Measurements from ENCODE around the gene PAX6.

PAX6 gene

DNA sequence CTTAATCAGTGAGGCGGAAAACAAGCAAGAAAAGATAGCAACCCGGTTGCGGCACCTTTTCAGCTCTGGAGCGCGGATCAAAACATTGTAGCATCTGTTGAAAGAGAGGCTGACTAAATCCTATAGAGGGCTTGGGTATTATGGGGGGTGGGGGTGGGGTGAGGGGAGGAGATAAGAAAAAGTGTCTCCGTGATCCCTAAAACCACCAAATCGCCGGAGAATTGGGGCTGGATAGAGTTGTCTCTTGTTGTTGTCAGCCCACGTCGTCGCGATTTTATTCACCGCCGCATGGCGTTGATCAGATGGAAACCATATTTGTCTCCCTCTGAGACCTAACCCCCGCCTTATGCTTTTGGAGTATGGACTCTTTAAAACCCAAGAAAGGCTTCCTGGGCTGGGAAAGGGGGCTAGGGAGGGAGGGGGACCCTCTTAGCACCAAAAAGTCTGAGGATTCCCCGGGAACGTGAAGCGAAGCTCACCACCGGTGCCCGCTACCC is 13.0 kb downstream of the PAX6 start:
- peak; percentile 43 for DNase-seq (ENCODE audit: low spot score)

DNA sequence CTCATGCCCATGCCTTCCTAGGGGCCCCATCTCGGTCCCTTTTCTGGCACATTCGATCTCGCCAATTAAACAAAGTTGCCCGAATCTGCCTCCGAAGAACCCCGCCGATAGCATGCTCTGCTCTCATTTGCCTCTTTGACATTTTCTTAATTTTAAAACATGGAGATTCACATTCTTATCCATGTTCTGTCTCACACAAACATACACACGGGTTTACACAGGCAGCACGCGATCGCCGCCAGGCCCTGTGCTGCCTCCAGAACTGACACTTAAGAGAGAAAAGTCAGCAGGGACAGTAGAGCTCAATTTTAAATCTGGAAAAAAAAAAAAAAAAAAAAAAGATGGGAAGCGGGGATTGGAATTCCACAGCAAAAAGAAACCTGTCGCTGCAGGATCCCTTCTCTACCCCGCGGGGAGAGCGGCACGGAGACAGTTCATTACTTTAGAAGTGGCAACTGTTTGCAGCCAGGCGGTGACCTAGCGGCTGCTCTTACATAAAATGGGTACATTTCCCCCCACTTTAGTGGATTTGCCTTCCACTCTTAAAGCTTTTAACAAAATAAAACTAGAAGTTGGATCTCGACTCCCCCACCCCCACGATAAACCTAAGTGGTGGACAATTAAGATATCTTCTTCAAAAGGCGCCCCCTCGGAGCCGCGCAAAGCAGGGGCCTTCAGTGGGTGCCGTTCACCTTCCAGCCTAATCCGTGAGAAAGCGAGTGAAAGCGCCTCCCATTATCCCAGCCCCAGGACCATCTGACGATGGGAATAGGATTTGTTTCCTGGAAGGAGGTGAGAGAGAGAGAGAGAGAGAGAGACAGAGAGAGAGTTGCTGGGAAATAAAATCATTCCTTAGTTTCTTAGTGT is 13.7 kb downstream of the PAX6 start:
- DNase-seq (ENCODE audit: low spot score): peak; percentile 58

DNA sequence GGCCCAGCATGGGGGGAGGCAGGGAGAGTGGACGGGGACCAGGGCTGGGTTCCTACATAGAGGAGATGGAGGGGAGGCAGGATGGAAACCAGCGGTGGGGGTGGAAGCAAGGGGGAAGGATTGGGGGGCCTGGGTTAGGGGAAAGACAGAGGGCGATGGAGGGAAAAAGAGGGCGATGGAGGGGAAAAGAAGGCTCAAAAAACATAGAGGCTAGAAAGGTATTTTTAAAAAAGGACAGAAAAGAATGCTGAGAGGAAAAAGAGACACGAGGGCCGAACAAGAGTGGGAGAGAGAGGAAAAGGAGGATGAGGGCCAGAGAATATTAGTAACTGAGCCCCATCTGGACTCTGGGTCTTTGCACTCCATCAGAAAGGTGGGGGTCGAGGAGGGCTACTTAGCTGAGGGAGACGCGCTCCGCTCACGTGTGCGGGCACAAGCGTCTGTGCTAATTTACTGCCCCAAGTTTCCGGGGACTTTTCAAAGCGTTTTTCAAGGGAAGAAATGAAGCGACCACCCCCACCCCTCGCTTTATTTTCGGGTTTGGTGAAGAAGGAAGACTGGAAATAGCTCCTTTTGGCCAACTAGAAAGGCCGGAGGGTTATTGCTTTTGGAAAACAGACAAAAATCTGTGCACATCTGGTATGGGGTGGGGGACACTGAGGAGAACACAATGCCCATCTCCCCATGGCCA is 14.5 kb downstream of the PAX6 start:
- DNase-seq (ENCODE audit: low spot score): no peak

DNA sequence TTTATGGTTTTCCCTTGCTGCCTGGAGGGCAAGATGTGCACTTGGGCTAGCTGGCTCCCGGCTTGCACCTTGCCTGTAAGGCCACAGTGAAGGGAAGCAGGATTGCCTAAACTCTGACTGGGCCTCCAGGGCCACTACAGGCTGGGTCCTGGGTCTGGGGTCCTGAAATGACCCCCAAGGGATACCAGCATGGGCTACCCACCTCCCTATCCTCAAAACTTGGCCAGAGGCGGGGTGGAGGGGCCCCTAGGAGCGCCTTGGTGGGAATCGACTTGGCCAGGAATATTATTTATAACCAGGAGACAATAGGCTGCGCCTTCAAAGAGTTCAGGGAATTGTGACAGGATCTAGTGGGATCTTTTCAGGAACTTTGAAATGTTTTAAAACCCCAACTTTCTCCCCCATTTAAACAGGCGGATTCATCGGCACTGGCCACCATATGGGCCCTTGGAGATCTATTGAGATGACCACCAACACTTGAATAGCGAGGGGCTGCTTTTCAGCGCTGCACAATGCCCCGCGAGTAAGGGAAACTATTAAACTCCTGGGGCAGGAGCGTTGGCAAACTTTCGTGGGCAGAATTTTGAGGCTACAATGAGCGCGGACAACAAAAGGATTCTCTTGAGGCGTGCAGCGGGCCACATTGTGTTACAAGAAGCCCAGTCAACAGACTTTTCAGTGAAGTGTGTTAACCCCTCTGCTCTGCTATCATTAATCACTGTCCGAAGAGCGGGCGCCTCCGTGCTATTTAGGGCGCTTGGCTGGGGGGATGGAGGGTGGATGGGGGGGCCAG is 15.2 kb downstream of the PAX6 start:
- no peak for DNase-seq (ENCODE audit: low spot score)

DNA sequence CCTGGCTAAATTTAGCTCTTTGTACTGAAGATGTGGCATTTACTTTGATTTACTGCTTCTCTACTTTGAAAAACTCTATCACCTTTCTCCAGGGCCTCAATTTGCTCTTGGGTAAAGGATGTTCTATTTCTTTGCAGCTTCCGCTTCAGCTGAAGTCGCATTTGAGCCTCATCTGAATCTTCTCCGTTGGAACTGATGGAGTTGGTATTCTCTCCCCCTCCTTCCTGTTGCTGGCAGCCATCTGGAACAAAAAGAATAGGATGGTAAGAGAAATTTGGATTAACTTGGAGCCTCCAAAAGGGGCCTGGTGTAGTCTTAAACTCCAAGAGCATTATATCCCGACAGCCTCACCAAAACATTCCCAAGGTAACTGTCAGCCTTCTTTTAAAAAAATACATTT is 16.6 kb downstream of the PAX6 start:
- DNase-seq (ENCODE audit: low spot score): no peak

DNA sequence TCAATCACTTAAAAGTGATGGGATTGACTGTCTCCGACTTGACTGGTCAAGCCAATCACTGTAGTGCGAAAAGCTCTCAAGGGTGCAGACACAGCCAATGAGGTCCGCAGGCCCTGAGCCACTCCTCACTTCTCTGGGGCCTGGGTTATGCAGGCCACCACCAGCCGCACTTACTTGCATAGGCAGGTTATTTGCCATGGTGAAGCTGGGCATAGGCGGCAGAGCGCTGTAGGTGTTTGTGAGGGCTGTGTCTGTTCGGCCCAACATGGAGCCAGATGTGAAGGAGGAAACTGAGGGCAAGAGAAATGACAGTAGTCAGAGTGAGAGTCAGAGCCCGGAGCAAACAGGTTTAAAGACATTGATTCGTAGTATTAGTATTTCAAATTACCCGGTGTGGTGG is 17.9 kb downstream of the PAX6 start:
- no peak for DNase-seq (ENCODE audit: low spot score)

DNA sequence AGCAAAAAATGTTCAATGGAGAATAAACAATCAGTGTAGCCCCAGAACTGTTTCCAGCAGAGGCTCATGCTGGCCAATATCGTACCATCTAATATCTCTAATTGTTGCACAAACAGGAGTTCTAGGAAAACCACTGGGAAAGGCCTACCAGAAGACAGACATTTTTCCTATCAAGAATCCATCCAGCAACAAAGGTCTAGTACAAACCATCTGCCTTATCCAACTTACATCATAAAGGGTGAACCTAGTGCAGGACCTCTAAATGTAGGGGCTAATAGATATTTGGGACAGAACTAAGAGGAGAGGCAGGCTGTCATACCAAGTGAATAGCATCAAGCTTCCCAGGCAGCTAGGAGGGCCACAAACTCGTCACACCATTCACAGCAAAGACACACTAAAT is 18.7 kb downstream of the PAX6 start:
- DNase-seq (ENCODE audit: low spot score): no peak

DNA sequence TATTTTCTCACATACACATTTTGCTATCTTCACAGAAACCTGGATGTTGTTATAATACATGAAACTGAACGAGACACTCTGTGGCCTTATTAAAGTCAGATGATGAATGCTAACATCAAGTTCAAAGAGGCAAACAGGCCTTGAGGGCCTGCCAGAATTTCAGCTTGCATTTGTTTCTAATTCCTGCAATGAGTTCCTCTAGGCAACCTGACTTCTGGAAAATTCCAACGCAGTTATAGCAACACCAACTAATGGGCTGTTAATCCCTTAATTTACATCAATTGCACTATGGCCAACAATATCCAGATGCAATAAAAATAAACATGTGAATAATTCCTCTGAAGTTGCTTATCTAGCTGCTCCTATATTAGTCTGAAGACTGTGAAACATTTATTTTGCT is 19.1 kb downstream of the PAX6 start:
- no peak for DNase-seq (ENCODE audit: low spot score)

DNA sequence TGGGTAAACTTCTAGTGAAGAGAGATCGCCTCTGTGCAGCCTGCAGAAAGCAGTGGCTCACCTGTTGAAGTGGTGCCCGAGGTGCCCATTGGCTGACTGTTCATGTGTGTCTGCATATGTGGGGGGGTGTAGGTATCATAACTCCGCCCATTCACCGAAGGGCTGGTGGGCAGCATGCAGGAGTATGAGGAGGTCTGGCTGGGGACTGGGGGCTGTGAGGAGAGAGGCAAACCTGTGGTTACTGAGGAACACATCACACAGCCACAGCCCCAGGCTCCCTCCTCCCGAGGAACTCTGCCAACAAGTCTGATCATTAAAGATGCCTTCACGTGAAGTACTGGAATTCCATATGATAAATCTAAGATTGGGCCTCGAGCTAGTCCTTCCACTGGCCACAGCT is 20.5 kb downstream of the PAX6 start:
- no peak for DNase-seq (ENCODE audit: low spot score)

DNA sequence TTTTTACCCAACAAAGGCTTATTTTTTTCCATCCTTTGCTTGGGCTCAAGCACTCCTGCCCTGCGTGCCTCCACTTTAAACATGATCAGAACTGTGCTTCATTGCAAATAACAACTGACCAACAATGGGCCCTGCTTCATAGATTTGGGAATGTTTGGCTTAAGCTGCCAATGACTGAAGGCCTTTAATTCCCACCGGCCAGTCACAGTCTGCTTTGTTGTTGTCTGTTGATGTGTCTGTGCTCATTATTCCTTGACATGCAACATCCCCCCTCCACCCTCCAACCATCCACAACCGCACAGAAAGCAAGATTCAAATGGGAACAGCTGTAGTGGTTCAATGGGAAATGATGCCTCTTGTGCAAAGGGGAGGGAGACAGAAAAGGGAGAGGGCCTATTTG is 23.0 kb downstream of the PAX6 start:
- DNase-seq (ENCODE audit: low spot score): no peak

DNA sequence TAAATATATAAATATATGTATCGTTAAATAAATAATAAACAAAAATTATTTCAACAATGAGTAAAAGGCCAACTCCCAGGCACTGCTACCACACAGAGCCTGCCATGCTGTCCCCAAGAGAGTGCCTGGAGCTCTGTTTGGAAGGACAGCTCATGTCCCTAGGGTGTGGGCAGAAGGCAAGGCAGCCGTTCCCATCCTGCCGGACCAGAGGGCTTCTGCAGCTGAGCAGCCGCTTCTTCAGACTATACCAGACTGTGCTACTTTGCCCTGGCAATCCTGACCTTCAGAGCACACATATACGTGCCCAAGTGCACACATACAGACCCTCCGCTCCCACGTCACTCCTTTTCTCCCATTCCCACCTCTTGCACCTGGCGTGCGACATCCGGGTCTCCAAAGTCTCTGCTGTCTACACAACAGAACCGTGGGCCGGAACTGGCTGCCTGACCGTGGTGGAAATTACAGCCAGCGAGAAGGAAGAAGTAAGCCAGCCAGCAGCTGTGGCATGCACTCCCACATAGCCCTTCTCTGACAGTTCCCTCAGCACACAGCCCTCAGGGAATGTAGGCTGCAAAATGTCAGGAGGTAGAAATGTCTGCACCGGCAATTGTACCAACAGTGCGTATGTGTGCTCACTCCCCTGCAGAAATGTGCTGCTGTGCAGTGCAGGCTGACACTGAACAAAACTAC is 24.0 kb downstream of the PAX6 start:
- no peak for DNase-seq (ENCODE audit: low spot score)

DNA sequence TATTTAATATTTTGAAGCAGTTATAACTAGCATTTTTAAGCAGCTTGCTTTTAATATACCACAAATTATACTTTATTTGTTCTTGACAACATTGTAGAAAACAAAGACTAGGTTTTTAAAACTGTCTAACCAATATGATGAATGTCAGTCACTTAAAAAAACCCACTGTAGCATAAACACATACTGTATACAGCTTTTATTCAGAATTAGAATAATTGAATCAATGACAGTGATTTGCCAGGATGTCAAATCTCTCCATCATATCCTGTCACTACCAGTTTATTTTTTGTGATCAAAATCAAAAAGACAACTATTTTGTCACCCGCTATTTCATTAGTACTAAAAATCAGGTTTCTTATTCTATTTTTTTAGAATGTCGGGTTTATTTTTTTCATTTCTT is 26.5 kb downstream of the PAX6 start:
- DNase-seq (ENCODE audit: low spot score): no peak

DNA sequence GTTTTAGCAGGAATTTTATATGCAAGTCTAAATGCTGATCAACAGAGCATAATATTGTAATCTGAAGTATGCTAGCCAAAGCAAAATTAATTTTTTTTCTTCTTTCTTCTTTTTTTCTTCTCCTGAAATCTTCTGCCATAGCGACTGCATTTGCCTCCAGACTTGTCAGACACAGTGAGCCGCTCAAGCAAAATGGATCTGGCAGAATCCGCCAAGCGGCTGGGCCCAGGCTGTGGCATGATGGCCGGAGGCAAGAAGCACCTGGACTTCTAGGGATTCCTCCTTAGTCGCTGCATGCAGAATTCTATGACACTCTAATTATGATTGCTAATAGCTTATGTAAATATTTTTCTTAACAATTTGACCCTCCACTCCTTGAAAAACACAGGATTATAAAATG is 27.9 kb downstream of the PAX6 start:
- no peak for DNase-seq (ENCODE audit: low spot score)

DNA sequence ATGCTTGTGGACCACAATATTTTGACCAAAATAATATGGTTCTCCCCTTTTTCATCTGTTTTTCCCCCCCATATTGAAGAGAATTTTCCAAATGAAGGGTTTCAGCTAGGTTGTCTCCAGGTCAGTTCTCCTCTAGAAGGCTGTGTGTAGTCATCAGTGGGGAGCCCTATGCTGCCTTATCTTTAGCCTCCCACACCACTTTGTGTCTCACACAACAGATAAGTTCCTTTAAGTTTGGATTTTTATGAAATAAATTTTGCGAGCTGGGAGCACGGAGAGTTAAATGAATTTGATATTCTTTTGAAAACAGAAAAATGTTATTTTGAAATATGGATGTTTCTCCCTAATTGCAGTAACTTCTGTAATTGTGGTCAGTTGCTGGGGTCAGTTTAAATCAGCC is 28.9 kb downstream of the PAX6 start:
- no peak for DNase-seq (ENCODE audit: low spot score)

DNA sequence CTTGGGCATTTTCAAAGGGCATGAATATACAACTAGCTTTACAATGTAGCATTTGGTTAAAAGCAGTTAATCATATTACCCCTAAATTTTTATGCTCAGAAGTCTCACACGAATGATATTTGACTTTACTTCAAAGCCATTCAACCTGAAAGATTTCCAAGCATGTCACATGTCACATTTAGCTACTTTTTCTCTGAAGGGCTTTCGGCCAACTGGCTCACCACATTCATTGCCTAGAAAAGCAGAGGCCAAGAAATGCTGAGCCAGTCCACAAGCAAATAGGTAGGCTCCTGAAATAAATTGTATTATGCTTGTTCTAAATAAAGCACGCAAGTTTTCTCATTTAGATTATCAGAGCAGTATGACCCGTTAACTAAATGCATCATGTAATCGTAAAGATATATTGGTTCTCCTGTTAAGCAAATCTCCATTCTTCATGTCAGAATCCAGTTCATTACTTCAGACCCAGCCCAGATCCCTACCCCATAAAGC is 30.6 kb downstream of the PAX6 start:
- DNase-seq (ENCODE audit: low spot score): no peak

DNA sequence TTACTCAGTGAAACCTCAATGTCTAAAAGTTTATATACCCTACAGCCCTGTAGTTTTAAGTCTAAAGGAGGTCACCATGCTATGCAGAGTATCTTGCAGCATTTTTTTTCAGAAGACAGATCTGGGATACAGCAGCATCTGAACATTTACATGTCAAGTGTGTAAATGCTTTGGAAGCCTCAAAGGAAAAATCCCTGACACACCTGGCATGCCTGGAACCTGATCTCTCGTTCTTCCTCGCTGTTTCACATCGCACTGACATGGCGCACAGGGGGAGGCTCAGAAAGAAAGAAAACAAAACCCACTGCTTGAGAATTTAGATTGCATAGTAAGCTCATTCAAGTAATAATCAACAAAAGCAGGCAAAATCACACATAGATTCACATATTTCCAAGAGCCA is 31.0 kb downstream of the PAX6 start:
- no peak for DNase-seq (ENCODE audit: low spot score)

DNA sequence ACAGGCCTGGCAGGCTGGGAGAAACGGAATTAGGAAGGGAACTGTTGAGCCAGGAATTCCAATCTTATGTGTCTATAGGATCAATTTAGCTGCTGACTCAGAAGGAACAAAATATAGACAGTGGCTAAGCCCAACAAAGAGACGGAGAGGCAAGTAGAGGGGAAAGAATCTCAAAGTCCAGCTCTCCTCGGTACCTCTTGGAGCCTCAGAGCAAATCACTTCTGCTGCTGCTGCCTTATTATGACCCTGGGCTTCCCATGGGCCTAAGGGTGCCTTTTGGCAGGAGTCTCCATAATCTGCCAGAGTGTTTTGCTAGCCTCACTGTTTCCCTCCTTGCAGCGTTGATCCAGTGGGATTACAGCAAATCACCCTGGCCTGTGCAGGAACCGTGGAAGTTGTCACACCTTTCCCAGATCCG is 31.7 kb downstream of the PAX6 start:
- peak; percentile 66 for DNase-seq (ENCODE audit: low spot score)

DNA sequence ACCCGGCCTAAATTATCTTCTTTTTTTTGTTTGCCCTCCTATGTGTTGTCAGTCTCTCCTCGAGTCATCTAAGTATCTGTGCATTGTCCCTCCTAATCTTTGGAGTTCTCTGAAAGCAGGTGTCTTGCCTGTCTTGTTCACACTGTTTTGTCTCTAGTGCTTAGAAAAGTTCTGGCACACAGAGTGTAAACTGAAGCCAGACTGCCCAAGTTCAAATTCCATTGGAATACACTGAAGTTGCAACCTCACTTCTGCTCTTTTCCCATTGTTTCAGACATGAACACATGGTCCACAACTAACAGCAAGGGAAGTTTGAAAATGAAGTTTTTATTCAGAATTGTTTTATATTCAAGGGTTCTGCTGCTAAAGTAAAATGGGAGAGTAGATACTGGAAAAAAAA is 38.7 kb downstream of the PAX6 start:
- no peak for DNase-seq (ENCODE audit: low spot score)

DNA sequence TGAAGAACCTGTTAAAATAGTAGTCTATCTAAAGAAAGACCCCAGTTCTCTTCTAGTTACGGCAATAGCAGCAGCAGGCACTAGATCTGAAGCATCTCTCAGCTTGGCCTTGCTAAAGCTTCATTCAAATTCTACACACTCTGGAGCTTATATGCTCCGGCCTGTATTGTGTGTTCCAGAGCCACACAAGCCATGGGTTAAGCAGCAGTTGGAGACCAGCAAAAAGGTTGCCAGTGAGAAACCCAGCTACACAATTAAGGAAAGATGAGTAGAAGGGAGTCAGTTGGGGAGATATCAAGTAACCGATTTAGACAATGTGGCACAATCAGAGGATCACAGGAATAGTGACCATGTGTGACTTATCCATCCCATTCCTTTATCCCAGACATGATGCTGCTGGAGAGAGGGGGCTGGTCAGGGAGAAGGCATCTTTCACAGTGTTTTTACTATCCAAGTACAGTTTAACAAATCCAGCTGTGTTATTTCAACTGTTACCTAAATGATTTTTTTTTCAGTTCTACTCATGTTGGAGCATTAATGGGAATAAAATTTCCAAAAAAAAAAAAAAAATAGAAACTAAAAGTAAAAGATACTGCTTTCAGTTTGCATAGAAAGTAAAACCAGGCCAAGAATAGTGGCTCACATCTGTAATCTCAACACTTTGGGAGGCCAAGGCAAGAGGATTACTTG is 41.0 kb downstream of the PAX6 start:
- DNase-seq (ENCODE audit: low spot score): no peak

DNA sequence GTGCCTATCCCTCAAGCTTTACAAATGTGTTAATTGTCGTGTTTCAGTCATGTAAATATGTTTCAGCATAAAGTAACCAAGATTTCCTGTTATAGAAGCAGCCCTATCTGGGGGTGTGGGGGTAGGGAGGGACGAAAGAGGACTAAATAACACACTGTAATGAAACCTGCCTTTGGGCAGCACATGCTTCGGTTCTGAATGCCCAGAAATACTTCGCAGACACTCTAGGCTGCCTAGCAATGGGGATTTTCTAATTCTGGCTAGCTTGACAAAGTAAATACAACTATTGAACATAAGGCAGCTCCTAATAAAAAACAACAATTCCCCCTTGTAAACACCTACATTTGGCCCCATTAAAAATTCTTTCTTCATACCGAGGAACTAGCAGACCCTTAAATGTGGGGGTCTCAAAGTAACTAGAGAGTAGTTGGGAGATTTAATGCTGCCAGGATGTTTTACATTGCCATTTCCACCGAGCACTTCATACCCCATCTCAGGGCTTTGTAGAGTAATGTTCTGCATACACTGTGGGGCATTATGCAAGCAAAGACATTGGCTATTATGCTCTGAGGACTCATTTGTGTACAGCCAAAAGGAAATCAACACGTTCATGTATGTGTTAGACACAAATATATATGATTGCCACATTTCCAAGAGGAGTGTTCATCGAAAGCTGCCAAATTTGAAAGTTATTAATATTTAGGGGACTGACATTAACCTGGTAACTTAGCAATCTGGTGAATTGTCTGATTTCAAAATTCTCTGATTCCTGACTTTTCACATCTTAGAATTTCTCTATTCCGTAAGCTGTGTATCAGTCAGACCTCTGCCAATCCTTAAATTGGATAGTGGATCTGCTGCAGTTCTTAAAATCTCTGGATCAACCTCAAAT is 42.1 kb downstream of the PAX6 start:
- no peak for DNase-seq (ENCODE audit: low spot score)
